Stimulated activated CD8-positive, alpha-beta memory T cell treated with anti-CD3 and anti-CD28 coated beads, Interleukin-7, amount 100 ng/mL, for 48 hours (primary cell): ENCODE results near the gene EML3.

Experiments
- DNase-seq, 2 donors: peaks; one replicate each; pipeline ENCODE4 v3.0.0-alpha.2; 2020; ENCODE audit warnings: low read depth in 1 of 2; ENCODE audit errors: extremely low read depth in 1 of 2

Gene EML3

GRCh38 chr11:62553839-62554361 lies 58.7 kb downstream of the EML3 start:
- no peak for DNase-seq

DNA sequence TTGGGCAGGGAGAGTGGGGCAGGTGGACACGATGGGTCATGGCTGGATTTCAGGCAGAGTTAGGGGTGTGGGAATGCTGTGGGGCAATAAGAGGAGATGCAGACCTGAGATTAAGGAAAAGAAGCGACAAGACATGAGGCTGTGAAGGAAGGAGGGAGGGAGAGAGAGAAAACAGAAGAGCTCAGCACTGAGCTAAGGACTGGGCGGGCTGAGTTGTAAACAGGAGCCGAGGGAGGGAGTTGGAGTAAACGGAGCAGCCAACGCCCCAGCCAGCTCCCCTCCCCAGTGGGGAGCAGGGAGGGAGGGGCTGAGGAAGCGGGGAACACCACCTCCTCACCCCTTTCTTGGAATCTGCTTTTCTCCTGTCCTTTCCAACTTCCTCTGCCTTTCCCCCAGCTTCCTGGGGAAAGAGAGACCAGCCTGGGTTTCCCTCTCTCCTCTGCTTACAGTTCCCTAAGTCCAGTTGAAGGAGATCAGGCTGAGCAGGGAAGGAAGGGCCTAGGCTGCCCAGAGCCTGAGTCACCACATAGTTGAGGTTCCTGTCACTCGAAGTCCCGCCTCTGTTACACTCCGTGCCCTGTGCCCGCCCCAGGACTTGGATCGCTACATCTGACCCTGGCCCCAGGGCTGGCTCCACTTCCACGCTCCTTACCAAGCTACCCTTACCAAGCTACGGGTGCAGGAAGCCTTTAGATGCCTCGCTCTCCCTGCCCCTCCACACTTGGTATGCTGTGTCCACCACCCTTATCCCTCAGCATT lies 59.3 kb downstream of the EML3 start:
- DNase-seq: no peak

GRCh38 chr11:62552485-62553079 lies 60.0 kb downstream of the EML3 start:
- DNase-seq: no peak
